ENCODE measurements around the gene SHANK2. TPM values are rescaled to one million over a fixed set of nuclear protein-coding genes. Genes with fewer than 3 reads are reported as not detected.
A peak's percentile ranks its signal among the peaks of the same experiment; 100 is the strongest.

Gene SHANK2
- total and polyA plus RNA-seq, 11 donors: under 0.01 to 1.5 (median 0.31) TPM; not detected in 5

DNA sequence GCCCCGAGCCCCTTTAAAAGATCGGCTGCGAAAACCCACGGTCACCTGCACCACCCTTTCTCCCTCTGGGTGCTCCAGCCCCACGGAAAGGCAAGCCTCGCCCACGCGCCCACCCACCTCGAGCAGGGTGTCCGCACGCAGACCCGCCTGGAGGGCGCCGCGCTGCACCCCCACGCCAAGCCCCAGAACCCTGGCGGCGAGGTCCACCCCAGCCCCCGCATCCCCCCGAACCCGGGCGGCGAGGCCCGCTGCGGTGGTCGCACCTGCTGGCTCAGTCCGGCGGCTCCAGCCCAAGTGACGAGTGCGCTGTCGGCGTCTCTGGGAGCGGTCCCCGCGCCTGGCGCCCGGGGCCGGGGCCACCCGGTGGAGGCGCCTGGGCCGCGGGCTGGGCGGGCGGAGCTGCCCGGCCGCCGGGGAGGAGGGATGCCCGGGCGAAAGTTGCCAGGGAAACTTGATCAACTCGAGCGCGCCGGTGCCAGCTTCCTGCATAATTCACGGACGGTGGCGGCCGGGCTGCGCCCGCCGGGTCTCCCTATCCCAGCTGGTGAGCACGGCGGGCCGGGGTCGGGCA, 1.1 kb downstream of the SHANK2 start:
- intact Hi-C loops (cut with DNase I): no loop called here
- peaks cover 0 to 32% (median 7%) of the 10 kb centered on the region in 12 donors for H3K4me1 ChIP-seq
- no peaks in the 10 kb centered on the region for H3K9me3 ChIP-seq
- peak overlapping the region in 4 of 12 donors; percentile 3 to 55 (median 49) for H3K4me3 ChIP-seq
- DNase-seq (no peak), ATAC-seq (no peak)
- H3K36me3 ChIP-seq: no peaks in the 10 kb centered on the region
- no peak for TF ChIP-seq POLR2A (IDR thresholded peaks at IDR 0.05)
- TF ChIP-seq, protein P1, sequence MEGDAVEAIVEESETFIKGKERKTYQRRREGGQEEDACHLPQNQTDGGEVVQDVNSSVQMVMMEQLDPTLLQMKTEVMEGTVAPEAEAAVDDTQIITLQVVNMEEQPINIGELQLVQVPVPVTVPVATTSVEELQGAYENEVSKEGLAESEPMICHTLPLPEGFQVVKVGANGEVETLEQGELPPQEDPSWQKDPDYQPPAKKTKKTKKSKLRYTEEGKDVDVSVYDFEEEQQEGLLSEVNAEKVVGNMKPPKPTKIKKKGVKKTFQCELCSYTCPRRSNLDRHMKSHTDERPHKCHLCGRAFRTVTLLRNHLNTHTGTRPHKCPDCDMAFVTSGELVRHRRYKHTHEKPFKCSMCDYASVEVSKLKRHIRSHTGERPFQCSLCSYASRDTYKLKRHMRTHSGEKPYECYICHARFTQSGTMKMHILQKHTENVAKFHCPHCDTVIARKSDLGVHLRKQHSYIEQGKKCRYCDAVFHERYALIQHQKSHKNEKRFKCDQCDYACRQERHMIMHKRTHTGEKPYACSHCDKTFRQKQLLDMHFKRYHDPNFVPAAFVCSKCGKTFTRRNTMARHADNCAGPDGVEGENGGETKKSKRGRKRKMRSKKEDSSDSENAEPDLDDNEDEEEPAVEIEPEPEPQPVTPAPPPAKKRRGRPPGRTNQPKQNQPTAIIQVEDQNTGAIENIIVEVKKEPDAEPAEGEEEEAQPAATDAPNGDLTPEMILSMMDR (IDR thresholded peaks at IDR 0.05): no peak
- no peak overlapping the region for H3K27ac ChIP-seq
- peaks cover 39 to 89% (median 72%) of the 10 kb centered on the region in 9 donors for H3K27me3 ChIP-seq
- WGBS, 4 donors: 0 to 10% (median 2%) methylated on average over 4 to 64 of the region's 64 CpGs

DNA sequence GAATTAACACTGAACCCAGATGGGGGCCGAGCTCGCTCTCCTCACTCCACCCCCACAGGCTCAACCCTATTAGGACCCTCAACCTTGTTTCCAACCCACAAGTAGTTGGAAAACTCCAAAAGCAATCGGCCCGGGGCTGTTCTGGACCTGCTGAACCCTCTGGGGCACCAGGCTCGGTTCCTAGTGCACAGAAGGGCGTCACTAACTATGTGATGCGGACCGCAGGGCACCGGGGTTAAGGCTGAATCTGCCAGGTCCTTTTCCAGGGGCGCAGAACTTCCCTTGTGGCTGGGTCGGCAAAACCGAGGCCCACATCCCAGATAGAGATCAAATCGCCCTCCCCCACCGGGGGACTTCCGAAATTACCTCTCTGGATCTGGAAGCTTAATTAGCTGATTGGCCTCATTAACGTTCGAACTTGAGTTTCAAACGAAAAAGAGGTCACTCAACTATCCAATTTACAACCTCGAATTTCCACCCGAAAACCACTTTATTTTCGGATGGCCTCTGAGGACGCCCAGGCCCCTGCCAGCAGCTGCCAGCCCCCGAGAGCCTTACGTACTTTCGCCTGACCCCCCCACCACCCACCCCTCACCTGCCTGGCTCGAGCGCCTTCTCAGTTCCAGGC, 1.7 kb downstream of the SHANK2 start:
- peaks cover 0 to 32% (median 7%) of the 10 kb centered on the region in 12 donors for H3K4me1 ChIP-seq
- DNase-seq: no peak
- TF ChIP-seq, protein P1 (IDR thresholded peaks at IDR 0.05): no peak
- no peak for TF ChIP-seq POLR2A (IDR thresholded peaks at IDR 0.05)
- intact Hi-C loops (cut with DNase I): no loop called here
- H3K9me3 ChIP-seq: no peaks in the 10 kb centered on the region
- no peak for ATAC-seq
- no peak overlapping the region for H3K27ac ChIP-seq
- no peak overlapping the region for H3K4me3 ChIP-seq
- no peaks in the 10 kb centered on the region for H3K36me3 ChIP-seq
- WGBS, 4 donors: 7 to 15% (median 11%) methylated on average over 25 to 27 of the region's 27 CpGs
- peaks cover 39 to 93% (median 72%) of the 10 kb centered on the region in 9 donors for H3K27me3 ChIP-seq

DNA sequence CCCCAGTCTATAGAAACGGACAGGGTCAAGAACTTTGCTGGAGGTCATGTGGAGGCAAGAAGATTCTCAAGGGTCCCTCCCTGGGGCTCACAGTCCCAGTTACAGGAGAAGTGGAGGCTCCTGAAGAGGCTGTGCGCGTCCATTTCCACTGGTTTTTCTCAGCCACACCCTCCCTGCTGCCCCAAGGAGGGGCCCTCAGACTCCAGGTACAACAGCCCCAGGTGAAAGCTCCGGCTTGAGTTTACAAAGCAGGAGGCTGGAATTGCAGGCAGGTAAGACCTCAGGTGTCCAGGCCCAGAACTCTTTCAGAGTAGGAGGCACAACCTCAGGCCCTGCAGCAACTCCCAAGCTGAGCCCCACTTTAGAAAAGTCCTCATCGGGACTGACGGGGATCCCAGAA, 3.1 kb downstream of the SHANK2 start:
- Histone ChIP-seq H3K36me3 (no peaks in the 10 kb centered on the region), H3K9me3 (no peaks in the 10 kb centered on the region), H3K27ac (no peak overlapping the region), H3K4me3 (no peak overlapping the region), H3K4me1 (peaks cover 0 to 32% (median 7%) of the 10 kb centered on the region in 12 donors), H3K27me3 (peaks cover 39 to 92% (median 66%) of the 10 kb centered on the region in 9 donors)
- intact Hi-C loops (cut with DNase I): no loop called here
- DNase-seq (no peak), ATAC-seq (no peak)
- TF ChIP-seq, protein P1 (IDR thresholded peaks at IDR 0.05): no peak
- no peak for TF ChIP-seq POLR2A (IDR thresholded peaks at IDR 0.05)
- WGBS, 4 donors: 65 to 83% (median 73%) methylated on average over 6 of the region's 6 CpGs

DNA sequence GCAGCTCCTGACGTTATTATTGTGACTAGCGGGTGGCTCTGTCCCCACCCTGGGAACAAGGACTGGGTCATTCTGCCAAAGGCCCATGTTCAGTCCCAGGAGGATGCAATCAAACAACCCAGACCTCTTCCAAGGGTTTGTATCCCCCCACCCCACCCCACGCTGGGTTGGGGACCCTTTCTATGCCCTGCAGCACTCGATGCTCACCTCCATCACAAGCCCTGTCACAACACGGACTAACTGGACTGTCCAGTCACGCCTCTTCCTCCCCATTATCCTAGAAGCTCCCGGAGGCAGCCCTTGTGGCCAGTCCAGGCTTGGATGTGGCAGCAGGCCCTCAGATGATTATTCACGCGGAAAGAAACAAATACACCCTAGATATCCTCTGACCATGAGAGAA, 3.7 kb downstream of the SHANK2 start:
- peaks cover 0 to 32% (median 7%) of the 10 kb centered on the region in 12 donors for H3K4me1 ChIP-seq
- WGBS, 4 donors: 71 to 85% (median 74%) methylated on average over 9 of the region's 9 CpGs
- no peak for DNase-seq

More for the DNA sequence above, 3.7 kb downstream of the SHANK2 start:
- no peaks in the 10 kb centered on the region for H3K36me3 ChIP-seq
- intact Hi-C loops (cut with DNase I): no loop called here
- H3K27ac ChIP-seq: no peak overlapping the region
- H3K27me3 ChIP-seq: peaks cover 39 to 91% (median 60%) of the 10 kb centered on the region in 9 donors
- ATAC-seq: no peak
- no peak for TF ChIP-seq POLR2A (IDR thresholded peaks at IDR 0.05)
- TF ChIP-seq, protein P1 (IDR thresholded peaks at IDR 0.05): no peak
- H3K9me3 ChIP-seq: no peaks in the 10 kb centered on the region
- no peak overlapping the region for H3K4me3 ChIP-seq
